Measurements from ENCODE around the gene YLPM1. TPM values are rescaled to one million over a fixed set of nuclear protein-coding genes. Genes with fewer than 3 reads are reported as not detected.

YLPM1 gene
- total and polyA plus RNA-seq, 2 donors (not counting 1 experiment from before 2014, with no cell fraction given), result 22.4 to 116 TPM

GRCh38 chr14:74816124-74816523 is 53.0 kb downstream of the YLPM1 start:
- no peaks in the 10 kb centered on the region for H3K4me1 ChIP-seq (ENCODE audit: control insufficient read depth in 2 of 2, insufficient read depth in 2 of 2, low read length in 2 of 2)
- ChIA-PET CTCF (interaction anchor here (1.2 kb wide), 1 partner anchor 12 kb away, joined by 3 read pairs; no protein-coding TSS in a partner anchor), POLR2A (no interaction called here)
- no peaks in the 10 kb centered on the region for H3K9me3 Mint-ChIP-seq (ENCODE audit: insufficient read depth)
- intact Hi-C loops (cut with micrococcal nuclease), result no loop called here
- H3K79me2 ChIP-seq (ENCODE audit: control insufficient read depth, insufficient read depth, low read length), result peaks cover 14% of the 10 kb centered on the region
- no peaks in the 10 kb centered on the region for H3K4me1 Mint-ChIP-seq
- ATAC-seq (ENCODE audit: low read depth) (no peak), DNase-seq (no peak)
- H3K27ac Mint-ChIP-seq, result no peak overlapping the region
- no peak overlapping the region for H3K4me3 Mint-ChIP-seq
- TF ChIP-seq EZH2 (IDR thresholded peaks at IDR 0.05; ENCODE audit: borderline replicate concordance, insufficient read depth, low read depth, low read length, poor library complexity, severe bottlenecking), result no peak
- TF ChIP-seq CTCF (IDR thresholded peaks at IDR 0.05), result no peak
- H3K4me3 ChIP-seq (ENCODE audit: control extremely low read depth in 1 of 5, extremely low read depth in 1 of 5, insufficient read depth in 1 of 5, low read depth in 2 of 5, low read length in 4 of 5), result no peak overlapping the region
- H3K4me2 ChIP-seq (replicated peaks; ENCODE audit: low read depth, low read length, poor library complexity, severe bottlenecking), result no peak overlapping the region
- no CpG with 5 or more reads among the region's 1 CpG for WGBS (ENCODE audit: insufficient coverage)
- no peaks in the 10 kb centered on the region for H3K27me3 Mint-ChIP-seq
- H2AFZ ChIP-seq (ENCODE audit: insufficient read depth, low read depth, low read length, poor library complexity, severe bottlenecking), result no peak overlapping the region
- H3K9ac ChIP-seq (ENCODE audit: low read length), result no peak overlapping the region
- peaks cover 4 to 82% of the 10 kb centered on the region in 2 experiments for H3K36me3 ChIP-seq (replicated peaks in 1 of 2; ENCODE audit: control extremely low read depth in 1 of 2, control insufficient read depth in 1 of 2, extremely low read depth in 1 of 2, insufficient read depth in 2 of 2, low read length in 1 of 2)
- H4K20me1 ChIP-seq (ENCODE audit: control insufficient read depth, insufficient read depth, low read length, poor library complexity, severe bottlenecking), result no peaks in the 10 kb centered on the region
- H3K27me3 ChIP-seq (replicated peaks in 1 of 4; ENCODE audit: control extremely low read depth in 1 of 4, control insufficient read depth in 3 of 4, insufficient read depth in 4 of 4, low read length in 3 of 4), result no peaks in the 10 kb centered on the region
- H3K27ac ChIP-seq (ENCODE audit: low read length in 2 of 2), result no peak overlapping the region
- H3K9me3 ChIP-seq (ENCODE audit: control extremely low read depth in 1 of 3, control insufficient read depth in 2 of 3, insufficient read depth in 1 of 3, low read length in 2 of 3), result no peaks in the 10 kb centered on the region

DNA sequence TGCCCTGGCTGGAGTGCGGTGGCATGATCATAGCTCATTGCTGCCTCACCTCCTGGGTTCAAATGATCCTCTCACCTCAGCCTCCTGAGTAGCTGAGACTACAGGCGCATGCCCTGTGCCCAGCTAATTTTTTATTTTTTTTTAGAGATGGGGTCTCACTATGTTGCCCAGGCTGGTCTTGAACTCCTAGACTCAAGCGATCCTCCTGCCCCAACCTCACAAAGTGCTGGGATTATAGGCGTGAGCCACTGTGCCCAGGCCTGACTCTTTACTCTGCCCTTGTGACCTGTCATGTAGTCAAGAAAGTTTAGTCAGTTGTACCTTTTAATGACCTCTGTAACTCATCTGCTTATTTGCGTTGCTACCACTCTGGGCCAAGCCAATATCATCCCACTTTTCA is 57.2 kb downstream of the YLPM1 start:
- Histone ChIP-seq H3K4me1 (ENCODE audit: control insufficient read depth in 2 of 2, insufficient read depth in 2 of 2, low read length in 2 of 2) (peaks cover 0 to 6% of the 10 kb centered on the region in 2 donors), H3K9me3 (ENCODE audit: control extremely low read depth in 1 of 3, control insufficient read depth in 2 of 3, insufficient read depth in 1 of 3, low read length in 2 of 3) (no peaks in the 10 kb centered on the region), H3K27ac (ENCODE audit: low read length in 2 of 2) (no peak overlapping the region), H3K27me3 (replicated peaks in 1 of 4; ENCODE audit: control extremely low read depth in 1 of 4, control insufficient read depth in 3 of 4, insufficient read depth in 4 of 4, low read length in 3 of 4) (no peaks in the 10 kb centered on the region), H3K36me3 (replicated peaks in 1 of 2; ENCODE audit: control extremely low read depth in 1 of 2, control insufficient read depth in 1 of 2, extremely low read depth in 1 of 2, insufficient read depth in 2 of 2, low read length in 1 of 2) (peaks cover 8 to 63% of the 10 kb centered on the region in 2 experiments), H4K20me1 (ENCODE audit: control insufficient read depth, insufficient read depth, low read length, poor library complexity, severe bottlenecking) (no peaks in the 10 kb centered on the region), H3K79me2 (ENCODE audit: control insufficient read depth, insufficient read depth, low read length) (no peaks in the 10 kb centered on the region), H3K9ac (ENCODE audit: low read length) (no peak overlapping the region), H2AFZ (ENCODE audit: insufficient read depth, low read depth, low read length, poor library complexity, severe bottlenecking) (no peak overlapping the region), H3K4me3 (ENCODE audit: control extremely low read depth in 1 of 5, extremely low read depth in 1 of 5, insufficient read depth in 1 of 5, low read depth in 2 of 5, low read length in 4 of 5) (no peak overlapping the region), H3K4me2 (replicated peaks; ENCODE audit: low read depth, low read length, poor library complexity, severe bottlenecking) (no peak overlapping the region)
- ChIA-PET POLR2A (no interaction called here), CTCF (no interaction called here)
- no peak for TF ChIP-seq CTCF (IDR thresholded peaks at IDR 0.05)
- Mint-ChIP-seq H3K9me3 (ENCODE audit: insufficient read depth) (no peaks in the 10 kb centered on the region), H3K4me1 (peaks cover 8% of the 10 kb centered on the region), H3K4me3 (no peak overlapping the region), H3K27me3 (no peaks in the 10 kb centered on the region), H3K27ac (no peak overlapping the region)
- WGBS (ENCODE audit: insufficient coverage), result 100% methylated on average over 2 of the region's 5 CpGs
- intact Hi-C loops (cut with micrococcal nuclease), result no loop called here
- DNase-seq (no peak), ATAC-seq (ENCODE audit: low read depth) (no peak)

All from B cell (primary cell).